ENCODE results near the gene PGM5.

DNA sequence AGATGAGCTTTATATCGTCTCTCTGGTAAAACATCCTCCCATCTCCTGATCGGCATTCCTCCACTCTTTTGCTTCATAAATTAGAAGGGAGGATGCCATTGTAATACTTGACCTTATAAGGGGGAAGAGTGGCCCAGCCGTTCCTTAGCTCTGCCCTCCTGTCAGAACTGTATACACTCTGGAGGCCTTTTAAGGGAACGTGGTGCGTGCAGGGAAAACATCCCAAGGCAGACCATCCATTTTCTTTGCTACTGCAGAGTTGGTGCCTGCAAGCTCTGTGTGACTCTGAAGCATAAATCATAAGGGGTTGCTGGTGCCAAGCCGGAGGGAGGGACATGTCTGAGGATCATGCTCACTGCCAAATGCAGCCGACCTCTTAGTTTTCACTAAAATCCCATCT, 90.4 kb downstream of the PGM5 start:
- TF ChIP-seq, protein P1, sequence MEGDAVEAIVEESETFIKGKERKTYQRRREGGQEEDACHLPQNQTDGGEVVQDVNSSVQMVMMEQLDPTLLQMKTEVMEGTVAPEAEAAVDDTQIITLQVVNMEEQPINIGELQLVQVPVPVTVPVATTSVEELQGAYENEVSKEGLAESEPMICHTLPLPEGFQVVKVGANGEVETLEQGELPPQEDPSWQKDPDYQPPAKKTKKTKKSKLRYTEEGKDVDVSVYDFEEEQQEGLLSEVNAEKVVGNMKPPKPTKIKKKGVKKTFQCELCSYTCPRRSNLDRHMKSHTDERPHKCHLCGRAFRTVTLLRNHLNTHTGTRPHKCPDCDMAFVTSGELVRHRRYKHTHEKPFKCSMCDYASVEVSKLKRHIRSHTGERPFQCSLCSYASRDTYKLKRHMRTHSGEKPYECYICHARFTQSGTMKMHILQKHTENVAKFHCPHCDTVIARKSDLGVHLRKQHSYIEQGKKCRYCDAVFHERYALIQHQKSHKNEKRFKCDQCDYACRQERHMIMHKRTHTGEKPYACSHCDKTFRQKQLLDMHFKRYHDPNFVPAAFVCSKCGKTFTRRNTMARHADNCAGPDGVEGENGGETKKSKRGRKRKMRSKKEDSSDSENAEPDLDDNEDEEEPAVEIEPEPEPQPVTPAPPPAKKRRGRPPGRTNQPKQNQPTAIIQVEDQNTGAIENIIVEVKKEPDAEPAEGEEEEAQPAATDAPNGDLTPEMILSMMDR (optimal IDR thresholded peaks at IDR 0.05 in 1 of 3, IDR thresholded peaks at IDR 0.05 in 1 of 3, conservative IDR thresholded peaks at IDR 0.05 in 1 of 3; ENCODE audit: extremely low read depth in 1 of 3, insufficient read depth in 2 of 3, low read length in 3 of 3) = no peak
- TF ChIP-seq EZH2 (IDR thresholded peaks at IDR 0.05; ENCODE audit: low read length) = no peak

Data from keratinocyte (primary cell).